Inflammatory macrophage (primary cell): ENCODE data around the gene MMP23B.
"Not testable (repeated sequence)": the region's sequence is repeated elsewhere in the genome, so short reads cannot be mapped to it uniquely, and the experiment has no call there.

Experiments used
- DNase-seq, 2 donors: peaks; one replicate each; pipeline ENCODE4 v3.0.0-alpha.2; 2020 to 2022

Gene MMP23B

DNA sequence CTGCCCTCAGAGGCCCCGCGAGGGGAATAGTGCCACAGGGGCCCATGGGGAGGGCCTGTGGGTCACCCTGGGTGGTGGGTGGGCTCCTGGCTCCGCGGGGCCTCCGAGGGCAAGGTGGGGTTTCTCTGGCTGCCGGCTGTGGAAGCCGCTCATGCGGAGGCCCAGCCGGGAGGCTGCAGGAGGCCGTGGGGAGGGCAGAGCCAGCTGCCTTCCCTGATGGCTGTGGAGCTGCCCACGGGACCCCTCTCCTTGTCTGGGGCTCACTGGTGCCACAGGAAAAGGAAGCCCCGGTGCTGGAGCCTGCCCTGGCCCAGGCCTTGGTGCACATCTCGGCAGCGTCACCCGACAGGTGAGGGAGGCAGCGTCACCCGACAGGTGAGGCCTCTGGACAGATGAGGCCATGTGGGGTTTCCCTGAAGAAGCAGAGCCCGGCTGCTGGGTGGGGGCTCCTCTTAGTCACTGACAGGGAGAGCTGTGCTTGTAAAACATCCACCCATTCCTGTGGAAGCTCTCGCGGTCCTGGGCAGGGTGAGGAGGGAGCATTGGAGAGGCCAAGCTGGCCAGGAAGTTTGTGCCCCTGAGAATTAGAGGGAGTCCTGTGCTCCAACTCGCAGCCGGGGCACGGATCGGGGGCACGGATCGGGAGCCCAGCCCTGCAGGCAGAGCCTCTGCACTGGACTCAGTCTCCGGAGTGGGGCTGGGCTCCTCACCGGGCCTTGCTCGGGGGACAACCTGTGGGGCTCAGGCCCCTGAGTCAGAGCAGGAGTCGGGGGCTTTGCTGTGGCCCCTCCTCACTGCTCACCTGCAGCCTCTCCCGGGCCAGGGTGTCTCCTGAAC, 10.6 kb upstream of the MMP23B start:
- DNase-seq: no peak

DNA sequence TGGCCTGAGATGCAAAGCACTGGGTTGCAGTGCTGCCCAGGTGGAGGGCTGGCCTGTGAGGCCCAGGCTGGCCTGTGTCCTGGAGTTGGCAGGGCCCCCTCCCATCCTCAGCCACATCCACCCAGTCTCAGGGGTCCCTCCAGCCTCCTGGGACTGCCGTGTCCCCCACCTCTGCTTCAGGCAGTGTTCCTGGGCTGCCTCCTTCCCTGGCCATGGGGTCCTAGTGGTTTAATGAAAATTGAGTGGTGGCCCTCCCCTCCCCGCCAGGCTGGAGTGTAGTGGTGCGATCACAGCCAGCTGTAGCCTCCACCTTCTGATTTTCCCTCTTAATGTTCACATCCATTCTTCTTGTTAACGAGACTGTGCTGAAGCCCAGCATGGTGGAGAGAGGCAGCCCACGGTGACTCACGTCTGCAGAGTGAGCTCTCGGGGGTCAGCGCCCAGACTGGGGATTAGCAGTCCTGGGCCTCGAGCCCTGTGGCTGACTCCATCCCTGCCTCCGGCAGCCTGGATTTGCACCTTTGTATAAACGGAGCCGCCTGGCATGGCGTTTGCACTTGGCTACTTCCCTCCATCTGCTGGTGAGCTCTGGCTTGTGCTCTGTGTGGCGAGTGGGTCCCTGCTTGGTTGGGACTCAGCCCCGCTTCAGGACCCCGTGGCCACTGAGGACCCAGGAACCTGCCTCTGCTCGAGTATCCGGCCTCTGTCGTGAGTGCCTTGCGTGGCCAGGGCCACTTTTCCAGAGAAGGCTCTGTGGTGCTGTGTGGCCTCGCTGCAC, 9.8 kb upstream of the MMP23B start:
- no peak for DNase-seq

DNA sequence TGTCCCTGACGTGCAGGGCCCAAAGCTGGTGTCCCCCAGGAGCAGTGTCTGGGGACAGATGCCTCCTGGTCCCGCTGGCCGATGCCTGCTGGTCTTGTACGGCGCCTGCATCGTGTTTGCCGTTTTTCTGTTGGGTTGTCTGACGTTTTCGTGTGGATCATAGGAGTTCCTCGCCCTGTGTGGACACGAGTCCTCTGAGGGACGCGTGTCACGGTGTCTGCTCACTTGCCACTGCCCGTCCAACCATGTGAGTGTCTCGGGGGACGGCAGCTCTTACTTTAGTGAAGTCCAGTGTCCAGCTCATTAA, 9.2 kb upstream of the MMP23B start:
- no peak for DNase-seq

DNA sequence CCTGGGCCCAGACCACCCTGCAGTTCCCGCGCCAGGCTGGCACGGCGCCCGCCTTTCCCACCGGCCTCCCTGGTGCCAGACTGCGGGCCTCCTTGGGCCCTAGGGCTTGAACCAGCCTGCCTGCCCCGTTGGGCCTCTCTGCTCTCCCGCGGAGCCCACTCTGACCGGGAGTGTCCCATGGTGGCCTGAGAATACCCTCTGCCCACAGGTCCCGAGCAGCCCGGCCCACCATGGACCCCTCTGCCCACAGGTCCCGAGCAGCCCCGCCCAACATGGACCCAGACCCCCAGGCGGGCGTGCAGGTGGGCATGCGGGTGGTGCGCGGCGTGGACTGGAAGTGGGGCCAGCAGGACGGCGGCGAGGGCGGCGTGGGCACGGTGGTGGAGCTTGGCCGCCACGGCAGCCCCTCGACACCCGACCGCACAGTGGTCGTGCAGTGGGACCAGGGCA, 8.8 kb upstream of the MMP23B start:
- DNase-seq: no peak

DNA sequence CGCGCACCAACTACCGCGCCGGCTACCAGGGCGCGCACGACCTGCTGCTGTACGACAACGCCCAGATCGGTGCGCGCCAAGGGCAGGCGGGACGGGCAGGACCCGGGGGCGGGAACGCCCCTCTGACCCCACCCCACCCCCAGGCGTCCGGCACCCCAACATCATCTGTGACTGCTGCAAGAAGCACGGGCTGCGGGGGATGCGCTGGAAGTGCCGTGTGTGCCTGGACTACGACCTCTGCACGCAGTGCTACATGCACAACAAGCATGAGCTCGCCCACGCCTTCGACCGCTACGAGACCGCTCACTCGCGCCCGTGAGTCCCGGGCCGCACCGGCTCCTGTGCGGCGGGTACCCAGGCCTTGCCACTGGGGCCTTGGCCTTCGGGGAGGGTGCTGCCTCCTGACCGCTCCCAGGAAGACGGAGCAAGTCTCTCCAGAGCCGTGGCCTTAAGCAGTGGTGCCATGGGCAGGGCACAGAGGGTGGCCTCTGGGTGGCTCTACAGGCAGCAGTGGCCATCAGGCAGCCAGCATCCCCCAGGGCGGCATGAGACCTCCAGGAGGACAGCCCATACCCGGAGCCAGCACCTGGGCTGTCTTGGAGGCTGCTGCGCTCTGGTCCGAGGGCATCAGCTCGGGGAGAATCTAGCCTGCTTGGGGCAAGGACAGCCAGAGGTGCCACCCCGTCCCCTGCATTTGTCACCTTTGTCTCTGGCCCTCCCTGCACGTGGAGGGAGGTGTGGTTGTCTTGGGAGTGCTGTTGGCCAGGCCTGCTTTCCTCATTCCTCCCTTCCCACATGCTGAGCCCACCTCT, 8.1 kb upstream of the MMP23B start:
- no peak for DNase-seq

DNA sequence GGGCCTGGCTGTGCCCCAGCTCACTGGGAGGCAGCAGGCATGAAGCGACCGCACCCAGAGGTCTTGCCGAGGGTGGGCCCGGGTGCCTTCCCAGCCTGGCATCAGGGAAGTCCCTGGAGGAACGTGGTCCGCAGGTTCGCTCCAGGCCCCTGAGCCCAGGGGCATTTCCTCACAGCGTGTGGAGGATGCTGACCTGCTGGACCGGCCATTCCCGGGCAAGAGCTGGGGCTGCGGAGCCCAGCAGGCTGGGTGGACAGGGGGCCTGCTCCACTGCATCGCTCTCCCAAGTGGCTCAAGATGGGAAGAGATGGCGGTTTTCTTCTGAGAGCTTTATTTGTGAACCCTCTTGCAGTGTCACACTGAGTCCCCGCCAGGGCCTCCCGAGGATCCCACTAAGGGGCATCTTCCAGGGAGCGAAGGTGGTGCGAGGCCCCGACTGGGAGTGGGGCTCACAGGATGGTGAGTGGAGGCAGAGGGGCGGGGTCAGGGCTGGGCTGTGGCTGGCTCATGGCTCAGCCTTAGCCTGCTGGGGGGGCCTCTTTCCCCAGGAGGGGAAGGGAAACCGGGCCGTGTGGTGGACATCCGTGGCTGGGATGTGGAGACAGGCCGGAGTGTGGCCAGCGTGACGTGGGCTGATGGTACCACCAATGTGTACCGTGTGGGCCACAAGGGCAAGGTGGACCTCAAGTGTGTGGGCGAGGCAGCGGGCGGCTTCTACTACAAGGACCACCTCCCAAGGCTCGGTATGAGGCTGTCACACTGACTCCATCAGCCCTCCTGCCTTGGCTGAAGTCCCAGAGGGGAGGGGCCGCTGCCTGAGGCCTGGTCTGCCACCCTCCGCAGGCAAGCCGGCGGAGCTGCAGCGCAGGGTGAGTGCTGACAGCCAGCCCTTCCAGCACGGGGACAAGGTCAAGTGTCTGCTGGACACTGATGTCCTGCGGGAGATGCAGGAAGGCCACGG, 7.2 kb upstream of the MMP23B start:
- DNase-seq: no peak

DNA sequence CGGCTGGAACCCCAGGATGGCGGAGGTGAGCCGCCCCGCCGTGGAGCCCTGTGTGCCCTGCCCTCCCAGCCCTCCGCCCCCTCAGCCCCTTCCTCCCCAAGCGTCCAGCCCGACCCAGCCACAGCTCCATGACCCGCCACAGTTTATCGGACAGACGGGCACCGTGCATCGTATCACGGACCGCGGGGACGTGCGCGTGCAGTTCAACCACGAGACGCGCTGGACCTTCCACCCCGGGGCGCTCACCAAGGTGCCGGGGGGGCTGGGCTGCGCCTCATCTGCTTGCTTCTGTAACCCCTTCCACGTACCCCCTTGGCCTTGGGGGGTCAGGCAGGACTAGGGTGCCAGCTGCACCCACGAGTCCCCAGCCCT, 6.6 kb upstream of the MMP23B start:
- no peak for DNase-seq

DNA sequence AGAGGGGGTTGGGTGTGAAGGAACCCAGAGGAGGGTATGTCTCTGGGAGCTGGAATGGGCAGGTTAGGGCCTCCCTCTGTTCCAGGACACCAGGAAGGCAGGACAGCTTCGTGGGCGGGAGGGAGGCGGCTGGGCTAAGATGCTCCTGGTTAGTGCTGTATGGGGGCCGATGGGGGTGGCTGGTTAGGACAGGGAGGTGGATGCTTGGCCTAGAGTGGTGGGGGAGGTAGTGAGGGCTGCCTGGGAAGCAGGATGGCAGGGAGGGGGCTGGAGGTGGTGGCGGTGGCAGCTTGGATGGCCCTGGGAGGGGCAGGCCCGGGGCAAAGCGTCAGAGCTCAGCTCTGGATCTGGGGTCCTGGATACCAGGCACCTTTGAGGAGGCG, 6.2 kb upstream of the MMP23B start:
- DNase-seq: no peak

DNA sequence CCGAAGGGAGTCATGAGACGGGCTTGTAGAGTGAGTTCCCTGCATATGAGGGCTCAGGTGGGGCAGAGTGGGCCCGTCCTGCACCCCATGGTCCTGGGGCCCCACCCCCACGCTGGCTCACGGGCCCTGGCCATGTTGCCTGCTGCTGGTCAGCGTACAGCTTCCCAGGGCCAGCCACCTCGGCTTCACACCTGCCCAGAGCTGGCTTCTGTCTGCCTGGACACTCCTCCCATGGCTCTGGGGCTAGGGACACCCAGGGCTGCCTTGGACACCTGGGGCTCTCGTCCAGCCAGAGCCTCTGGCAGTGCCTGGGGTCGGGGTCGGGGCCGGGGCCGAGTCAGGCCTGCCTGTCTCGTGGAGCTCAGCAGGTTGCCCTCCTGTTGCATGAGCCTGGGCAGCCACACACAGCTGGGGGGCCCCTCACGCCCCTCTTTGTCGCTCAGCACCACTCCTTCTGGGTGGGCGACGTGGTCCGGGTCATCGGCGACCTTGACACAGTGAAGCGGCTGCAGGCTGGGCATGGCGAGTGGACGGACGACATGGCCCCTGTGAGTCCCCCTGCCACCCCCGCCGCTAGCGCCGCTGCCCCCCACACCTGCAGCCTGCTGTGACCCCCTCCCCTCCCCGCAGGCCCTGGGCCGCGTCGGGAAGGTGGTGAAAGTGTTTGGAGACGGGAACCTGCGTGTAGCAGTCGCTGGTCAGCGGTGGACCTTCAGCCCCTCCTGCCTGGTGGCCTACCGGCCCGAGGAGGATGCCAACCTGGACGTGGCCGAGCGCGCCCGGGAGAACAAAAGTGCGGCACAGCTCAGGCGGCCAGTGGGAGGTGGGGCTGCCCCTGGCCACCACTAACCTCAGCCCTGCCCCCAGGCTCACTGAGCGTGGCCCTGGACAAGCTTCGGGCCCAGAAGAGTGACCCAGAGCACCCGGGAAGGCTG, 5.5 kb upstream of the MMP23B start:
- DNase-seq: no peak

DNA sequence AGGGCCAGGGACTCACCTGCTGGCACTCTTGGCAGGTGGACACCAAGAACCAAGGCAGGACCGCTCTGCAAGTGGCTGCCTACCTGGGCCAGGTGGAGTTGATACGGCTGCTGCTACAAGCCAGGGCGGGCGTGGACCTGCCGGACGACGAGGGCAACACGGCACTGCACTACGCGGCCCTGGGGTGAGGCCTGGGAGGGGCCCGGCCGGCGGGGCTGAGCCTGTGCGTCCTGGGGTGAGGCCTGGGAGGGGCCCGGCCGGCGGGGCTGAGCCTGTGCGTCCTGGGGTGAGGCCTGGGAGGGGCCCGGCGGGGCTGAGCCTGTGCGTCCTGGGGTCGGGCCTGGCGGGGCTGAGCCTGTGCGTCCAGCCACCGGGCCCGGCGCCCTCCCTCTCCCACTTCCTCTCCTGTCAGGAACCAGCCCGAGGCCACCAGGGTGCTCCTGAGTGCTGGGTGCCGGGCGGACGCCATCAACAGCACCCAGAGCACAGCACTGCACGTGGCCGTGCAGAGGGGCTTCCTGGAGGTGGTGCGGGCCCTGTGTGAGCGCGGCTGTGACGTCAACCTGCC, 4.6 kb upstream of the MMP23B start:
- DNase-seq: no peak

DNA sequence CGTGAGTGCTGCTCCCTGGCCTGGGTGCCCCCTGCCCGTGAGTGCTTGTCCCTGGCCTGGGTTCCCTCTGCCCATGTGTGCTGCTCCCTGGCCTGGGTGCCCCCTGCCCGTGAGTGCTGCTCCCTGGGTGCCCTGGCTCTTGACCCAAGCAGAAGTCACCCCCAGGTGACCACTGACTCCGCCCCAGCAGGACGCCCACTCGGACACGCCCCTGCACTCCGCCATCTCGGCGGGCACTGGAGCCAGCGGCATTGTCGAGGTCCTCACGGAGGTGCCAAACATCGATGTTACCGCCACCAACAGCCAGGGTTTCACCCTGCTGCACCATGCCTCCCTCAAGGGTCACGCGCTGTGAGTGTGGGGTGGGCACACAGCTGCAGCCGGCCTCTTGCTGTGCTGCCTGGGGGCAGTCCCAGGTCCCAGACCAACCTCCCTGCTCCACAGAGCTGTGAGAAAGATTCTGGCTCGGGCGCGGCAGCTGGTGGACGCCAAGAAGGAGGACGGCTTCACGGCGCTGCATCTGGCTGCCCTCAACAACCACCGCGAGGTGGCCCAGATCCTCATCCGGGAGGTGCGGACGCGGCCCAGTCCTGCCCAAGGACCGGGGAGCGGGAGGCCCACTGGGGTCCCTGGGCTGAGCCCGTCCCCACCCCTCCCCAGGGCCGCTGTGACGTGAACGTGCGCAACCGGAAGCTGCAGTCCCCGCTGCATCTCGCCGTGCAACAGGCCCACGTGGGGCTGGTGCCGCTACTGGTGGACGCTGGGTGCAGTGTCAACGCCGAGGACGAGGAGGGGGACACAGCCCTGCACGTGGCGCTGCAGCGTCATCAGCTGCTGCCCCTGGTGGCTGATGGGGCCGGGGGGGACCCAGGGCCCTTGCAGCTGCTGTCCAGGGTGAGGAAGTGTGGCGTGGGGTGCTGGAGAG, 3.9 kb upstream of the MMP23B start:
- DNase-seq: no peak

DNA sequence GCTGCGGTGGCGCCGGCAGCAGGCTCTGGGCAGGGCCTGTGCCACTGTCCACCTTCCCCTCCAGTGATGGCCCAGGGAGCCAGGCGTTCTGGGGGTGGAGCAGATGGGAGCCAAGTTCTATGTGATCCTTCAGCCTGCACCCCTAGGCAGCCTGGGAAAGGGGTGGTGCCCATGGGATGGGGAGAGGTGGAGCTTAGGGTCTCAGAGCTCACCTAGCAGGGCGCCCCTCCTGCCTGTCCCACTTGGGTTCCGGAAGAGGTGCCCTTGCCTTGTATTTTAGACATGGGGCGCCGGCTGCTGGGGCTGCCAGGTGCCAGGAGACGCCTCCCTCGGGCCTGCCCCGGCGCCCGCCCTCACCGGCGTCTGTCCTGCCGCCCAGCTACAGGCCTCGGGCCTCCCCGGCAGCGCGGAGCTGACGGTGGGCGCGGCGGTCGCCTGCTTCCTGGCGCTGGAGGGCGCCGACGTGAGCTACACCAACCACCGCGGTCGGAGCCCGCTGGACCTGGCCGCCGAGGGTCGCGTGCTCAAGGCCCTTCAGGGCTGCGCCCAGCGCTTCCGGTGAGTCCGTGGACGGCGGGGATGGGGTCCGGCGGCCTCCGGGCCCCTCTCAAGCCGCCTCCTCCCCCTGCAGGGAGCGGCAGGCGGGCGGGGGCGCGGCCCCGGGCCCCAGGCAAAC, 3.1 kb upstream of the MMP23B start:
- no peak for DNase-seq

DNA sequence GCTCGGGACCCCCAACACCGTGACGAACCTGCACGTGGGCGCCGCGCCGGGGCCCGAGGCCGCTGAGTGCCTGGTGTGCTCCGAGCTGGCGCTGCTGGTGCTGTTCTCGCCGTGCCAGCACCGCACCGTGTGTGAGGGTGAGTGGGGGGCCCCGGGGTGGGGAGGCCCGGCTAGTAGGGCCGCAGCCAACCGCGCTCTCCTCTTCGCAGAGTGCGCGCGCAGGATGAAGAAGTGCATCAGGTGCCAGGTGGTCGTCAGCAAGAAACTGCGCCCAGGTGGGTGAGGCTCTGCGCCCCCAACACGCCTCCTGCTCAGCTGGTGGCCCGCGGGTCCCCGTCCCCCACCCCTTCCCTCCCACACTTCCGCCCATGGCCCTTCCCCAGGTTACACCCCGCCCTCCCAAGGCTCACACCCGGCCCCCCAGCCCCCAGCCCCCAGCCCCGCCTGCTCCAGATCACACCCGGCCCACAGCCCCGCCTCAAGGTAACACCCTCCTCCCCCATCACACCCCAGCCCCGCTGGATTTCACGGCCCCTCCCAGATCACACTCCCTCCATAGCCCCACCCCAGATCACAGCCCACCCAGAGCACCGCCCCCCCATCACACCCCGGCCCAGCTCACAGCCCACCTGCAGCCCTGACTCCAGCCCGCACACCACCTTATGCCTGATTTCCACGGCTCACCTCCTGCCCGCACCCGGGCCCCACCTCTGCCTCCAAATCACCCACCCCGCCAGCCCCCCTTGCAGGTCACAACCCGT, 2.4 kb upstream of the MMP23B start:
- DNase-seq: no peak

DNA sequence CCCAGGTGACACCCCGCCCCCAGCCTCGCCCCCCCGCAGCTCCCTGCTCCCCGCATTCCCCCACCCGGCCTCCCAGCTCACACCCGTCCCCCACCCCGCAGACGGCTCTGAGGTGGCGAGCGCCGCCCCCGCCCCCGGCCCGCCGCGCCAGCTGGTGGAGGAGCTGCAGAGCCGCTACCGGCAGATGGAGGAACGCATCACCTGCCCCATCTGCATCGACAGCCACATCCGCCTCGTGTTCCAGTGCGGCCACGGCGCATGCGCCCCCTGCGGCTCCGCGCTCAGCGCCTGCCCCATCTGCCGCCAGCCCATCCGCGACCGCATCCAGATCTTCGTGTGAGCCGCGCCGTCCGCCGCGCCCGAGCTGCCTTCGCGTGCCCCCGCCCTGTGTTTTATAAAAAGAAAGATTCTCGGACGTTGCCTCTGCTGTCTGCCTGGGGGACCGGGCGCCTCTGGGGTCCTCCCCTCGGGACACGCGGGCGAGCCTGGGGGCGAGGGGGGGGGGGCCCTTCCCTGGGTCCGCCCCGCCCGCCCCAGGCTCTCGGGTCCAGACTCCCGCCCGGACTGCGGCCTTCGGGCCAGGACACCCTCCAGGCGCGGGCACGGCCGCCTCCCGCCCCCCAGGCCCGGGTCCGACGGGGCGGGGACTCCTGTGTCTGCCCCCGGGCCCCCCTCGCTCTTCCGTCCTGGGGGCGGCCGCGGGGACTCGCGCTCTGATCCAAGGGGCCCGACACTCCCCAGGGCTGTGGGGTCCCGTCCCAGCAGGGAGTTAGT, 1.6 kb upstream of the MMP23B start:
- peak; percentile 54 to 59 for DNase-seq

DNA sequence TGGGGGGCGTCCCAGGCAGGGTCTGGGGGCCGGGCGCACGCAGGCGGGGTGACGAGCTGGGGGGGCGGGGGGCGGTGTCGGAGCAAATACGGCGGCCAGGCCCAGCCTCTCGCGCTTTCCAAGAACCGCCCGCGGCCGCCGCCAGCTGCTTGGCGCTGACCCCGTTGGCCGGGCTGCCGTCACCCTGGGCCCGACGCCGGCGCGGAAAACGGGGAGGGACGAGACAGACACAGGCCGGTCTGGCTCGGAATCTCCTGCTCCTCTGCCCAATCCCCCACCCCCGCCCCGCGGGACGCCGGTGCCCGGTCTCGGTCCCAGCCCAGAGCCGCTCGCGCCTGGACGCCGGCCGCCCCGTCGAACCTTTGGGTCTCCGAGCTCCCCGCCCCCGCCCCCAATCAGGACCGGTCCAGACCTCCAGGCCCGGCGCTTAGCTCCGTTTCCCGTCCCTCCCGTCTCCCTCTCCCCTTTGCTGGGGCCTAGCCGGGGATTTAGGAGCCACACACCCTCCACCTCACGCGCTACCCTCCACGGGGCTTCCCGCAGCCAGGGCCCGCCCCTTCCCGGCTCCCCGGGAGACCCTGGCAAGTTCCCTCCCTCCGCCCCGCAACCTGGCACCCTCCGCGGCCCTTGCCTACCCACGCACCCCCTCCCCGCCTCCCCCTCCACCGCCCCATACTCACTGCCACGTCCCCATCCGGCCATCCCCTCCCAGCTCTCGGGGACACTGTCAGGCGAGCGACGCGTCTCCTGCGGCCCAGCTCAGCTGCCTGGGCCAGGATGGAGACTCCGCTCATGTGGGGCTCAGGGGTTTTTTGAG, 800 bp upstream of the MMP23B start:
- DNase-seq: no peak

DNA sequence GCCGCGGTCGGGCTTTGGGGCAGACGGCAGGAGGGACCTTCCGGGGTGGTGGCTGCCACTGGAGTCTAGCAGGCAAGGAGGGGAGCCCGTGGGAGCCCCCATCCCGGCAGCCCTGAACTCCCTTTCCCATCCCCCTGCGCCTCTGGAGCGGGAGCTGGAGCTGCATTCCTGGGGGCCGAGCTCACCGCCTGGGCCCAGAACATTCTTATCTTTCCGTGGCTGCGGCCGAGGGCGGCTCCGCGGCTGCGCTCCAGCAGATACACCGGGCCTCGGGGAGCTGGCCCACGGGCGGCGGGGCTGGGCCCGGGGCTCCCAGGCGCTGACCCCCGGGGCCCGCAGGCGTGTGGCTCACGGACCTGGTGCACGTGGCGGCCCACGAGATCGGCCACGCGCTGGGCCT, 1.4 kb downstream of the MMP23B start:
- DNase-seq: not testable (repeated sequence)
